Measurements from ENCODE around the gene SLCO2B1.

The SLCO2B1 gene

DNA sequence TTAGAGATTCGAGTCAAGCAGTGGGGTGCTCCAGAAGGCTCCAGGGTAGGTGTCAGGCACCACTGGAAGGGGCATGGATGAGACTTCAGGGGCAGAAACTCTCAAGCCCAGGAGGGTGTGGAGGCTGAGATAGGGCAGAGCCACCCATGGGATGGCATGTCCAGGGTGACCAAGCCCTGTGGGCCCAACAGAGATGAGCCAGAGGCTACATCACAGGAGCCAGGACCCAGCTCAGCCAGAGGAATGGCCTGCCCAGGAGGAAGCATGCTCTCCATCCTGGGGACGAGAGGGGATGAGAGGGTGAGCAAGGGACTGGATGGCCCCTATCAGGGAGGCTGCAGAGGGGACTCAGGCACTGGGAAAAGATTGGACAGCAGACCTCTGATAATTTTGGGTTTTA, 42.8 kb downstream of the SLCO2B1 start:
- DNase-seq (ENCODE audit: low read depth), result no peak

- no peak for DNase-seq (ENCODE audit: low read depth)
Measured at GRCh38 chr11:75194147-75194546, 43.2 kb downstream of the SLCO2B1 start.

- DNase-seq (ENCODE audit: low read depth), result no peak
Measured at GRCh38 chr11:75195167-75195962, 44.5 kb downstream of the SLCO2B1 start.

- DNase-seq (ENCODE audit: low read depth), result no peak
Measured at GRCh38 chr11:75196426-75196825, 45.5 kb downstream of the SLCO2B1 start.

- no peak for DNase-seq (ENCODE audit: low read depth)
Measured at GRCh38 chr11:75197512-75198277, 46.8 kb downstream of the SLCO2B1 start.

DNA sequence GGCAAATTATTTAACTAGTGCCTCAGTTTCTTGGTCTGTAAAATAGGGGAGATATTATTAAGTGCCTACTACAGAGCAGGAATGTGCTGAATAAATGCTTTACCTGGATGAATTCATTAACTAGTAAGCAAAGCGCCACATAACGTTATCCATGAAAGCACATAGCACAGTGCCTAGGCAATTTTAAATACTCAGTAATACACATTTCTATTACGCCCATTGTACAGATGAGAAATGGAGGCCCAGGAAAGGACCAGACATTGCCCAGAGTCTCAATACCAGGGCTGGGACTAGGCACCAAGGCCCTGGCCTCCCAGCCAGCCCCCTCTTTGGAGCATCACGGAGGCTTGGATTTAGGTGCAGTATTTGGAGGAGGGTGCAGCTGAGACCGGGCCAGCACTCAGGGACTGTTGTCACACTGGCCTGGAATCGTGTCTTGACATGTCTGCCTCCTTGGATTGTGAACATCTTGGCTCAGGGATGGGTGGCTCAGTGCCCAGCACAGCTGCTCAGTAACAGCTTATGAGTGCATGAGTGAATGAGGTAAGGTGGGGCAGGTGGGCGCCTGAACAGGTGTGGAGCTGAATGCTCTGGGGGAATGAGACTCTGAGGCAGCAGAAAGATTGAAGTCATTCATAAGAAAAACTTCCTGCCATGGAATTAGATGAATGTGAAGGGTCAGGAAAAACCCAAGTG, 47.5 kb downstream of the SLCO2B1 start:
- no peak for DNase-seq (ENCODE audit: low read depth)

GRCh38 chr11:75199412-75199955, 48.6 kb downstream of the SLCO2B1 start:
- no peak for DNase-seq (ENCODE audit: low read depth)

DNA sequence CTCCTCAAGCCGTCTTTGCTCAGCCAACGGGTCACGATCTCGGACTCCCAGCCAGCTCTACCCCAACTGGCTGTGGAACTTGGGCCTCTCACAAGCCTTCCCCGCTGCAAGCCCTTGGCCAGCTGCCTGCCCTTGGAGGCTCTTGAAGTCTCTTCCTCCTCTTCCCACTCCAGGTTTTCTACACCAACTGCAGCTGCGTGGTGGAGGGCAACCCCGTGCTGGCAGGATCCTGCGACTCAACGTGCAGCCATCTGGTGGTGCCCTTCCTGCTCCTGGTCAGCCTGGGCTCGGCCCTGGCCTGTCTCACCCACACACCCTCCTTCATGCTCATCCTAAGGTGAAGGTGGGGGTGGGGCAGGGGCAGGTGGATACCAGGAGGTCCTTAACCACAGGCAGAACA, 49.1 kb downstream of the SLCO2B1 start:
- DNase-seq (ENCODE audit: low read depth), result no peak

GRCh38 chr11:75200531-75200930, 49.6 kb downstream of the SLCO2B1 start:
- DNase-seq (ENCODE audit: low read depth), result no peak

DNA sequence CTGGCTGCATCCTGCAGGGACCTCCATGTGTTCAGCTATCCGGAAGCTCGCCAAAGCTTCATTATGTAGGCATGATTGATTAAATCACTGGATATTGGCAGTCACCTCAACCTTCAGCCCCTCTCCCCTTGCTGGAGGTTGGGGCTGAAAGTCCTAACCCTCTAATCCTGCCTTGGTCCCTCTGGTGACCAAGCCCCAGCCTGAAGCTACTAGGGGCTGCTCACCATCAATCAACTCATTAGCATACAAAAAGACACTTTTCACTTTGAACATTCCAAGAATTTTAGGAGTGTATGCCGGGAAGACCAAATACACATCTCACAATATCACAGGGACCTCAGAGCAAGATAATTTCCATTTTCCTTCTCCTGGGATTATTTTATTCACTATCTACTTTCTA, 50.9 kb downstream of the SLCO2B1 start:
- no peak for DNase-seq (ENCODE audit: low read depth)

- no peak for DNase-seq (ENCODE audit: low read depth)
Measured at GRCh38 chr11:75202195-75202594, 51.3 kb downstream of the SLCO2B1 start.

DNA sequence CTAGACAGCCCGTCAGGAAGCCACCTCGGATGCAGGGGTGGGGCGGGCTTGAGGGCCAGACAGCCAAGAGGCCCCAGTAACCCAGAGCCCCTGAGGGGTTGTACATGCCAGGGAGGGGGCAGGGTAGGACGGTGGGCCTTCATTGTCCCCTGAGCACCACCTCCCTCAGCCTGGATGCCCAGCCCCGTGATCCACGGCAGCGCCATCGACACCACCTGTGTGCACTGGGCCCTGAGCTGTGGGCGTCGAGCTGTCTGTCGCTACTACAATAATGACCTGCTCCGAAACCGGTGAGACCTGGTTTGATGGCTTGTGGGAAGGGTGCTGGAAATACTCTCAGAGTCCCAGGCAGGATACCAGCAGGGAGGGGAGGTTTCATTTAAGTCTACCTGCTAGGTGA, 52.2 kb downstream of the SLCO2B1 start:
- DNase-seq (ENCODE audit: low read depth), result no peak

DNA sequence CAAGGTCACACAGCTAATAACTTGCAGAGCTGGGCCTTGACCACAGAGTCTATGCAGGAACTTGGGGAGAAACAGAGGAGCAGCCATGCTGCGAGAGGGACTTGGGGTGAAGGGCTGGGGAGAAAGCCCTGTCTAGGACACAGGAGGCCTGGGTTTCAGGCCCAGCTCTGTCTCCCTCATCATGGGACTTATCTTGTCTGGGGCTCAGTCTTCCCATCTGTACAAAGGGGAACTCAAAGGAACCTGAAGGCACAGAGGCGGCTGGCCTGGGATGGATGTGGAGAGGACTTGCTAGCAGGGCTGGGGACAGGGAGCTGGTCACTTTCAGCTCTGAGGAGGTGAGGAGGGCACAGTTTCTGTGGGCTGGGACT, 52.7 kb downstream of the SLCO2B1 start:
- no peak for DNase-seq (ENCODE audit: low read depth)

- DNase-seq (ENCODE audit: low read depth), result no peak
Measured at GRCh38 chr11:75204012-75204674, 53.2 kb downstream of the SLCO2B1 start.

GRCh38 chr11:75204685-75205563, 54.0 kb downstream of the SLCO2B1 start:
- peak; percentile 48 for DNase-seq (ENCODE audit: low read depth)

DNA sequence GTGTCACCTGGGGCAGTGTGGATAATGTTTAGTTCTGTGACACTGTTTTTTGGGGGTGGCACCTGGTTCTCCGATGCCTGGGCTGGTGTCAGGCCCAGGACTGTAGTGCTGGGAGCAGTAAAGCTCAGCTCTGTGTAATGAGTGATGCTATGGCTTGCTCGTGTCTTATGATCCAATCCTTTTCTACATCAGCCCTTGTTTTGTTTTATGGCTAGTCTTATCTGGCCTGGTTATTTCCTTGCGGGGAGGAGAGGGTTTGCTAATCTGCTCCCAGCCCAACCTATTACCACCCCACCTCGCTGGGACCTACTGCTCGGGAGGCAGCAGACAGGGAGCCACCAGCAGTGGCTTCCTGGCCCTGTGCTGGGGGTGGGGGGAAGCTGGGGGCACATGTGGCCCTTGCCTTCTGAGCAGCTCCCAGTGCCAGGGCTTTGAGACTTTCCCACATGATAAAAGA, 54.7 kb downstream of the SLCO2B1 start:
- no peak for DNase-seq (ENCODE audit: low read depth)

DNA sequence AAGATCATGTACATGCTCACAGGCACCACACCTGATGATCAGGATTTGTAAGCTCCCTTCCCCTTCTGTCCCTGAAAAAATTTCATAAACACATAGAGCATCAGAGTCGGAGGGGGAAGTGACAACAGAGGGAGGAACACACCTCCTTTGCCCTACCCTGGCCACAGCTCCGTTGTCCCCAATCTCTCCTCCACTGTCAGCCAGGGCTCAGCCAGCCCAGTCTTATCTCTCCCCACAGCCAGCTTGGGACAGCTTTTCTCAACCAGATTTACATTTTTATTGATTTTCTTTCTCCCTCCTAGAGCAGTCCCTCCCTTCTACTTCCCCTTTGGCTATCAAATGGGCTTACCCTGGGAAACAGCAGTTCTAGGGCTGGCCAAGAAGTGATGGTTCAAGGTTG, 57.5 kb downstream of the SLCO2B1 start:
- no peak for DNase-seq (ENCODE audit: low read depth)

GRCh38 chr11:75212411-75212810, 61.5 kb downstream of the SLCO2B1 start:
- DNase-seq (ENCODE audit: low read depth), result no peak

- DNase-seq (ENCODE audit: low read depth), result peak; percentile 28
Measured at GRCh38 chr11:75214411-75214821, 63.5 kb downstream of the SLCO2B1 start.

- no peak for DNase-seq (ENCODE audit: low read depth)
Measured at GRCh38 chr11:75214843-75215242, 63.9 kb downstream of the SLCO2B1 start.

DNA sequence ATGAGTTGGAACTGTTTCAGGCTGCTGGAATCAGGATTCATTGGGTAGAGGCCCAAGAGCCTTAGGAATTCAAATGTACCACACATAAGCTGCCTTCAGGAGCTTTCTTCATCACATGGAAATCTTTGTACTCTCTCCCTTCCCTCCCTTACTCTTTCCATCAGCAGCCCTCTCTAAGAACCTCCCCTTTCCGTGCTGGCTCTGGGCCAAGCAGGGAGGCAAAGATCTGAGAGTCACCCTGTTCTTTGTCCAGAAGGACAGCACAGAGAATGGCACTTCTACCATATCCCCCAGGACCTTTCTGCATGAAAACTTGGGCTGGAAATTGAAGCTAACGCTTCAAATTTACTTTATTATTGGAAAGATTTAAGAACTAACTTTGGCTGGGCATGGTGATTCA, 69.0 kb downstream of the SLCO2B1 start:
- no peak for DNase-seq (ENCODE audit: low read depth)
